Measurements from ENCODE around the gene CYP4F11.

The CYP4F11 gene

GRCh38 chr19:15864824-15865223 lies 69.5 kb downstream of the CYP4F11 start:
- 74% methylated on average over 5 of the region's 5 CpGs for WGBS, 2 experiments
- no peak overlapping the region for H3K27ac ChIP-seq (ENCODE audit: insufficient read depth, low read depth, low read length, poor library complexity, severe bottlenecking)
- H3K27me3 ChIP-seq (ENCODE audit: control insufficient read depth, insufficient read depth, low read length, poor library complexity, severe bottlenecking), result no peaks in the 10 kb centered on the region
- H3K36me3 ChIP-seq (ENCODE audit: control insufficient read depth, insufficient read depth, low read length), result no peaks in the 10 kb centered on the region
- no peak overlapping the region for H3K4me3 ChIP-seq (ENCODE audit: insufficient read depth, low read depth, low read length)
- H3K9me3 ChIP-seq (ENCODE audit: control insufficient read depth, low read length), result peaks cover 4% of the 10 kb centered on the region
- no peaks in the 10 kb centered on the region for H3K4me1 ChIP-seq (ENCODE audit: control insufficient read depth, insufficient read depth, low read length)

GRCh38 chr19:15863272-15863671 lies 71.1 kb downstream of the CYP4F11 start:
- Histone ChIP-seq H3K9me3 (ENCODE audit: control insufficient read depth, low read length) (peaks cover 4% of the 10 kb centered on the region), H3K4me3 (ENCODE audit: insufficient read depth, low read depth, low read length) (no peak overlapping the region)
- 80 to 87% methylated on average over 8 of the region's 8 CpGs for WGBS, 2 experiments

DNA sequence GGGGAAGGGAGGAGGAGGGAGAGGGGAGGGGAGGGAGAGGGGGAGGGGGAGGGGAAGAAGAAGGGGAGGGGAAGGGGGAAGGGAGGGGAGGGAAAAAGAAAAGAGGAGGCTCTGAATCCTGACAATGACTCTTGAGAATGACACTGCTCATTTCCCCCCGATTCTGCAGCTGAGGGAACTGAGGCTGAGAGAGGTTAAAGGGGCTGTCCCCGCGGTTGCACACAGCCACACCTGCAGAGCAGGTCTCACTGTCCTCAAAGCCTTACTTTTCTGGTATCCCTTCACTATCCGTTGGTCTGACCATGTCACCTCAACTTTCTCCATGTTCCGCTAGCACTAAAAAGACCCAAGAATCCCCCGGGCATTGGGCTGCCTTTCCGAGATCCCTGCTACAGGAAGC lies 71.9 kb downstream of the CYP4F11 start:
- H3K36me3 ChIP-seq (ENCODE audit: control insufficient read depth, insufficient read depth, low read length), result no peaks in the 10 kb centered on the region
- no peaks in the 10 kb centered on the region for H3K4me1 ChIP-seq (ENCODE audit: control insufficient read depth, insufficient read depth, low read length)
- no peaks in the 10 kb centered on the region for H3K27me3 ChIP-seq (ENCODE audit: control insufficient read depth, insufficient read depth, low read length, poor library complexity, severe bottlenecking)
- WGBS, 2 experiments, result 62 to 65% methylated on average over 7 of the region's 7 CpGs
- H3K9me3 ChIP-seq (ENCODE audit: control insufficient read depth, low read length), result peaks cover 4% of the 10 kb centered on the region
- no peak overlapping the region for H3K4me3 ChIP-seq (ENCODE audit: insufficient read depth, low read depth, low read length)
- H3K27ac ChIP-seq (ENCODE audit: insufficient read depth, low read depth, low read length, poor library complexity, severe bottlenecking), result no peak overlapping the region

More at GRCh38 chr19:15863272-15863671, 71.1 kb downstream of the CYP4F11 start:
- no peaks in the 10 kb centered on the region for H3K36me3 ChIP-seq (ENCODE audit: control insufficient read depth, insufficient read depth, low read length)
- H3K4me1 ChIP-seq (ENCODE audit: control insufficient read depth, insufficient read depth, low read length), result no peaks in the 10 kb centered on the region
- no peaks in the 10 kb centered on the region for H3K27me3 ChIP-seq (ENCODE audit: control insufficient read depth, insufficient read depth, low read length, poor library complexity, severe bottlenecking)
- H3K27ac ChIP-seq (ENCODE audit: insufficient read depth, low read depth, low read length, poor library complexity, severe bottlenecking), result no peak overlapping the region
